Stimulated activated CD4-positive, alpha-beta T cell treated with anti-CD3 and anti-CD28 coated beads, Interleukin-4, amount 100 ng/mL, for 24 hours (primary cell): ENCODE data around the gene DOCK3.

Source experiments
- DNase-seq: peaks from one replicate; pipeline ENCODE4 v3.0.0-alpha.2; 2020

DOCK3 gene

GRCh38 chr3:51393134-51393495, 718.4 kb downstream of the DOCK3 start:
- DNase-seq: no peak

- DNase-seq: no peak
Measured at GRCh38 chr3:51393564-51393963, 718.8 kb downstream of the DOCK3 start.

- DNase-seq: no peak
Measured at GRCh38 chr3:51394541-51394940, 719.8 kb downstream of the DOCK3 start.

DNA sequence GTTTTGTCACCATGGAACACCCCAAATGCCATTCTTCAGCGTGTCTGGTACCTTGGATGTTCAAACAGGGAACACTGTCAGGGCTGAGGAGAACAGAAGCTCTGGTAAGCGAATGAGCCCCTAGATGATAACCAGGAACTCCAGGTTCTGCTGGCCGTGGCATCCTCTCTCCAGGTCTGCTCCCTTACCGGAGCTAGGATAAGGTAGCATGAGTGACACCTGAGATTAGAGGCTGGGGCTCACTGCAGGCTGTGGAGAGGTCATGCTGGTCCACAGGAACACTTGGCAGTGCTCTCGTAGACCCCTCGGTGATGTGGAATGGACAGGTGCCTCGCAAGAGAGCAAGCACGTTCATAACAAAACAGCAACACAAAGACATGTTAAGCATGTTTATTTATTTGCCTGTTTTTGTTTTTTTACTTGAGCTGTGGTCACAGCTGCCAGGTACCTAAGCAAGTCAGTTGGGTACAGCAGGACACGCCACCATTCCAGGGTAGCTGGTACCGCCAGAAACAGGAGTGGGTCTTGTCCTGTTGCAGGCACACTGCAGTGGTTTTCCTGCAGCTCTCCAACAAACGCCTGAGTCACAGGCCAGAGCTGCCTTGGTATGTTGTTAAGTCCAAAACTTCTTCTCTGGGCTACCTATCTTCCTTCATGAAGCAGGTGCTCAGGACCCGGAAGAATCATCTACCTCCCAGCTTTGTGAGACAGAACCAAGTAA, 720.9 kb downstream of the DOCK3 start:
- no peak for DNase-seq

DNA sequence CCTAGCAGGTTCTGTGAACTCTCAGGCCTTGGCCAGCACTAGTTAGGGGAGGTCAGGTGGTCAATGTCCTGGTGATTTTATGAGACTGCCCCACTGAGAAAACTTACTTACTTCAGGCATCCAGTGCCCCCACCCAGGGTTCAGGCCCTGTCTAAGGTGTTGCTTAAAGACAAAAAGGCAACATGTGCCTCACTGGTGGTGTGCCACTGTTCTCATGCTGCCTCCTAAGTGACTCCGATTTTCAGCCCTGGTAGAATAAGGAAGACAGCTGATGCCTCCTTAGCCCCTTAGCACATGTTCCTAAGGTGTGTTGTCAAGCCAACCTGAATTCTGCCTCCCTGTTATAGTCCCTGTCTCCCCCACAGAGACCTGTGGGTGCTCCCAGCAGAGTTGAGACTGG, 721.7 kb downstream of the DOCK3 start:
- DNase-seq: no peak

DNA sequence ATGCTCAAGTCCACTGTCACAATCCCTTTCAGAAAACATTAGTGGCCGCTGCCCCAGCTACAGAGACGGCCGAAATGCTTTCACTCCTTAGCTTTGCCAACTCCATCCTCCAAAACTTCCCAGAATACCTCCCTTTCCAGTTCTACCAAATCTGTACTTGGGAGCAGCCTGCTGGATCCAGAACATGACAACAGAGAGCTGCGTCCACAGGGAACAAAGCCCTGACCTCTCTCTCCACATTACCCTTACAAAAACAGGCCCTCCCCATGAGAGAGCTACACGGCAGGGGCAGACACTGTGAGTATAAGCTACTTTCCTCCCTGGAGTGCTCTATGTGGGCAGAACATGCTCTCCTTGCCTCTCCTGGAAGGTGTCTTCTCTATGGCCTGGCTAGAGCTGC, 722.7 kb downstream of the DOCK3 start:
- no peak for DNase-seq

GRCh38 chr3:51398595-51399310, 724.0 kb downstream of the DOCK3 start:
- DNase-seq: no peak

DNA sequence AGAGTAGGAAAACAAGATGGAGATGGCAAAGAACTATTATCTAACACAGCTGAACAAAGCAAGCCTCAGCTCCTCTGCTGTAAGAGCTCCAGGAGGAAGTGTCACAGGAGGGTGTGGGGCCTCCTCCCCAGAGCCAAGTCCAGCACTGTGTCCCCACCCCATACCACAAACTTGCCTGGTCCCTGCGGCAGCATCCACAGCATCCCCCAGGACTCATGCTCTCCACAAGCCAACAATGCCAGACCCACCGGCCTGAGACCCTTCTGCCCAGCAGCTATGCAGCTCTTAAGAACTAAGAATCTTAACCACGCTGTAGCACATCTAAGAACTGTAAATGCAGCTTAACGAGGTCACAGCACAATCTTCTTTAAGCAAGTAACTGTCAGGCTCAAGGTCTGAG, 725.4 kb downstream of the DOCK3 start:
- no peak for DNase-seq

- DNase-seq: no peak
Measured at GRCh38 chr3:51401735-51402134, 727.0 kb downstream of the DOCK3 start.

- no peak for DNase-seq
Measured at GRCh38 chr3:51403675-51404074, 728.9 kb downstream of the DOCK3 start.

DNA sequence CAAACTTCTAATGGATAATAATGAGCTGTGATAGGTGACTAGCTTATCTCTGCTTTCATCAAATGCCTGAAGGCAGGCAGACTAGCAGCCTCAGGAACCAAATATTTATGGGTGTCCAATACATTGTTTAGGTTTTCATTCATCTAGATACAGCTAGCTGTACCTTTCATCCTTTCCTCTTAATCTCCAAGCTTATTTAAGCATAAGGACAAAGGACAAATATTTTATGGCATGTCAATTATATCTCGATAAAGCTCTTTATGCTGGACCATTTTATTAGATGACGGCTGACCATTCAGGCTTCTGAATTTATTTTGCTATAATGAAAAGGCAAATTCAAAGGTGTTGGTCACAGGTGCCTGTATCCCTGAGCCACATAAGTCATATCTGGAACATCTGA, 733.3 kb downstream of the DOCK3 start:
- DNase-seq: no peak

- no peak for DNase-seq
Measured at GRCh38 chr3:51408813-51409212, 734.1 kb downstream of the DOCK3 start.

- no peak for DNase-seq
Measured at GRCh38 chr3:51422211-51422610, 747.5 kb downstream of the DOCK3 start.

DNA sequence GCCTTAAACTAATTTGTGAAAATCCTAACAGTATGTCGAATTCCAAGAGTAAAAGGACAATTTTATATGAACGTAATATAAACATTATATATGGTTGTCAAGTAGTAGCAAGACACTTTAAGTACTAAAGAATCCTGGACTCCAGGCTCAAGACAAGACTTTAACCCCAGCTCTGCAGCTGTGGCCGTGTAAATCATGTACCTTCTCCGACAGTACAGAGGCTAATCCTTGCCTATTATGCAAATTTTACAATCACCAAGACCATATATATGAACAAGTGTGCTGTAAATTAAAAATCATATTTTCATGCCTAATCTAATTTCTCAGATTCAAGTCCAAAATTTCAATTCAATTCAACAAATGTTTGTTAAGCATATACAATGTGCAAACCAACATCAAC, 752.2 kb downstream of the DOCK3 start:
- no peak for DNase-seq

GRCh38 chr3:51429138-51429537, 754.4 kb downstream of the DOCK3 start:
- no peak for DNase-seq
